Hepatocyte (in vitro differentiated cells): ENCODE results near the gene SLC35A3. TPM values are rescaled to one million over a fixed set of nuclear protein-coding genes. Genes with fewer than 3 reads are reported as not detected.

Source experiments
- DNase-seq: peaks from one replicate; pipeline ENCODE4 v3.0.0-alpha.2; 2016; ENCODE audit warnings: low spot score
- H2AFZ ChIP-seq: fragments of 200-600 bp; sonication (generic); 2 replicates; pipeline ENCODE4 v1.6.0; 2016; ENCODE audit warnings: antibody characterized with exemption, mild to moderate bottlenecking
- H3K27ac ChIP-seq: fragments of 200-600 bp; sonication (generic); 2 replicates; pipeline ENCODE4 v1.5.1; 2016; ENCODE audit warnings: mild to moderate bottlenecking
- H3K27me3 ChIP-seq: fragments of 200-600 bp; sonication (generic); 2 replicates; pipeline ENCODE4 v1.6.1; 2016
- H3K36me3 ChIP-seq: fragments of 200-600 bp; sonication (generic); replicated peaks from 2 replicates; pipeline ENCODE4 v1.5.1; 2016; ENCODE audit warnings: low read depth; ENCODE audit not compliant: insufficient read depth
- H3K4me1 ChIP-seq: fragments of 200-600 bp; sonication (generic); 2 replicates; pipeline ENCODE4 v1.5.1; 2016; ENCODE audit warnings: mild to moderate bottlenecking, moderate library complexity; ENCODE audit not compliant: insufficient read depth
- H3K4me2 ChIP-seq: fragments of 200-600 bp; sonication (generic); 2 replicates; pipeline ENCODE4 v1.6.0; 2016
- H3K4me3 ChIP-seq: fragments of 200-600 bp; sonication (generic); 2 replicates; pipeline ENCODE4 v1.5.1; 2016; ENCODE audit warnings: mild to moderate bottlenecking
- H3K79me2 ChIP-seq: fragments of 200-600 bp; sonication (generic); 2 replicates; pipeline ENCODE4 v1.6.0; 2017; ENCODE audit warnings: mild to moderate bottlenecking
- H3K9me2 ChIP-seq: fragments of 200-600 bp; sonication (generic); replicated peaks from 2 replicates; pipeline ENCODE4 v1.6.0; 2017; ENCODE audit warnings: mild to moderate bottlenecking; ENCODE audit not compliant: insufficient read depth
- H3K9me3 ChIP-seq: fragments of 200-600 bp; sonication (generic); 2 replicates; pipeline ENCODE4 v1.5.1; 2016; ENCODE audit warnings: low read depth, mild to moderate bottlenecking
- H4K20me1 ChIP-seq: fragments of 200-600 bp; sonication (generic); 2 replicates; pipeline ENCODE4 v1.6.0; 2016; ENCODE audit warnings: mild to moderate bottlenecking; ENCODE audit not compliant: insufficient read depth, poor library complexity, severe bottlenecking
- EZH2 ChIP-seq: fragments of 200-600 bp; sonication (generic); IDR thresholded peaks from 2 replicates; pipeline ENCODE4 v1.6.1; 2016; ENCODE audit warnings: antibody characterized with exemption, mild to moderate bottlenecking, borderline replicate concordance
- EZH2phosphoT487 ChIP-seq: fragments of 200-600 bp; sonication (generic); IDR thresholded peaks from one replicate; pipeline ENCODE4 v1.6.1; 2018; ENCODE audit warnings: antibody characterized with exemption, mild to moderate bottlenecking, low read depth, moderate library complexity; ENCODE audit not compliant: unreplicated experiment, severe bottlenecking
- WGBS: methylation state at CpG from one replicate; pipeline ENCODE4 v1.1.6; 2016; ENCODE audit warnings: low lambda C conversion rate; ENCODE audit errors: missing lambda C conversion rate; 5-methylcytosine and 5-hydroxymethylcytosine counted together
- polyA plus RNA-seq: library from polyadenylated mRNA; unstranded; fragments of >200 nt; fragmentation: Nextera tagmentation; extraction: Ambion mirVana; gene quantifications from 2 replicates; pipeline ENCODE4 v1.2.1, GENCODE V29; 2016
- total RNA-seq: library from RNA; depleted of rRNA; stranded (reverse); fragments of >200 nt; gene quantifications from 2 replicates; pipeline ENCODE4 v1.2.3, GENCODE V29; 2014
- TF ChIP-seq, protein P1 (sequence below): fragments of 200-600 bp; sonication (generic); IDR thresholded peaks from 2 replicates; pipeline ENCODE4 v1.5.1; 2016; ENCODE audit warnings: antibody characterized with exemption, mild to moderate bottlenecking; ENCODE audit not compliant: poor library complexity

Gene SLC35A3
- total and polyA plus RNA-seq, 2 experiments from 2014 or later: 18.9 to 56.1 TPM

DNA sequence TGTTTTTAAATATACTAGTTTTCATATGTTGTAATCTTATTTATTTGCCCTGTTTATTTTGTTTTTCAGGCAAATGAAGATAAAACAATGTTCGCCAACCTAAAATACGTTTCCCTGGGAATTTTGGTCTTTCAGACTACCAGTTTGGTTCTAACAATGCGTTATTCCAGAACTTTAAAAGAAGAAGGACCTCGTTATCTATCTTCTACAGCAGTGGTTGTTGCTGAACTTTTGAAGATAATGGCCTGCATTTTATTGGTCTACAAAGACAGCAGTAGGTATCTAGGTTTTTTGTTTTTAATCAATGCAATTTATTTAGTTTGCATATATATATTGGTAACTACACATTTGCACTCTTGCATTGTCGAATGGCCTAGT, 23.7 kb downstream of the SLC35A3 start:
- Histone ChIP-seq H3K4me3 (no peak overlapping the region), H2AFZ (no peak overlapping the region), H4K20me1 (no peaks in the 10 kb centered on the region), H3K4me1 (no peaks in the 10 kb centered on the region), H3K79me2 (peaks cover 35% of the 10 kb centered on the region), H3K4me2 (no peak overlapping the region), H3K9me2 (no peaks in the 10 kb centered on the region), H3K9me3 (no peaks in the 10 kb centered on the region), H3K36me3 (no peaks in the 10 kb centered on the region), H3K27me3 (no peaks in the 10 kb centered on the region), H3K27ac (no peak overlapping the region)
- TF ChIP-seq, protein P1, sequence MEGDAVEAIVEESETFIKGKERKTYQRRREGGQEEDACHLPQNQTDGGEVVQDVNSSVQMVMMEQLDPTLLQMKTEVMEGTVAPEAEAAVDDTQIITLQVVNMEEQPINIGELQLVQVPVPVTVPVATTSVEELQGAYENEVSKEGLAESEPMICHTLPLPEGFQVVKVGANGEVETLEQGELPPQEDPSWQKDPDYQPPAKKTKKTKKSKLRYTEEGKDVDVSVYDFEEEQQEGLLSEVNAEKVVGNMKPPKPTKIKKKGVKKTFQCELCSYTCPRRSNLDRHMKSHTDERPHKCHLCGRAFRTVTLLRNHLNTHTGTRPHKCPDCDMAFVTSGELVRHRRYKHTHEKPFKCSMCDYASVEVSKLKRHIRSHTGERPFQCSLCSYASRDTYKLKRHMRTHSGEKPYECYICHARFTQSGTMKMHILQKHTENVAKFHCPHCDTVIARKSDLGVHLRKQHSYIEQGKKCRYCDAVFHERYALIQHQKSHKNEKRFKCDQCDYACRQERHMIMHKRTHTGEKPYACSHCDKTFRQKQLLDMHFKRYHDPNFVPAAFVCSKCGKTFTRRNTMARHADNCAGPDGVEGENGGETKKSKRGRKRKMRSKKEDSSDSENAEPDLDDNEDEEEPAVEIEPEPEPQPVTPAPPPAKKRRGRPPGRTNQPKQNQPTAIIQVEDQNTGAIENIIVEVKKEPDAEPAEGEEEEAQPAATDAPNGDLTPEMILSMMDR: no peak
- no peak for TF ChIP-seq EZH2phosphoT487
- DNase-seq: no peak
- 96% methylated on average over 5 of the region's 5 CpGs for WGBS

DNA sequence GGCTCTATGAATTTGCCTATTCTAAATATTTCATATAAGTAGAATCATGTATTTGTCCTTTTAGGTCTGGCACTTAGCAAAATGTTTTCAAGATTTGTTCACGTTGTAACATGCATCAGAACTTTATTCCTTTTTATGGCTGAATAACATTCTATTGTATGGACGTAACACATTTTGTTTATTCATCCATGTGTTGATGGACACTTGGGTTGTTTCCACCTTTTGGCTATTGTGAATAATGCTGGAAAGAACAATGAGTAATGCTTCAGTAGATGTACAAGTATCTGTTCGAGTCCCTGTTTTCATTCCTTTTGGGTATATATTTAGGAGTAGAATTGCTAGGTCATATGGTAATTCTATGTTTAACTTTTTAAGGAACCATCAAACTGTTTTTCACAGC, 24.7 kb downstream of the SLC35A3 start:
- Histone ChIP-seq H3K4me3 (no peak overlapping the region), H4K20me1 (no peaks in the 10 kb centered on the region), H3K9me3 (no peaks in the 10 kb centered on the region), H3K27me3 (no peaks in the 10 kb centered on the region), H3K27ac (no peak overlapping the region), H3K4me1 (no peaks in the 10 kb centered on the region), H3K36me3 (no peaks in the 10 kb centered on the region), H2AFZ (no peak overlapping the region), H3K4me2 (no peak overlapping the region), H3K9me2 (no peaks in the 10 kb centered on the region), H3K79me2 (peaks cover 28% of the 10 kb centered on the region)
- no peak for DNase-seq
- 95% methylated on average over 3 of the region's 3 CpGs for WGBS
- TF ChIP-seq, protein P1: no peak
- TF ChIP-seq EZH2: no peak
- no peak for TF ChIP-seq EZH2phosphoT487

DNA sequence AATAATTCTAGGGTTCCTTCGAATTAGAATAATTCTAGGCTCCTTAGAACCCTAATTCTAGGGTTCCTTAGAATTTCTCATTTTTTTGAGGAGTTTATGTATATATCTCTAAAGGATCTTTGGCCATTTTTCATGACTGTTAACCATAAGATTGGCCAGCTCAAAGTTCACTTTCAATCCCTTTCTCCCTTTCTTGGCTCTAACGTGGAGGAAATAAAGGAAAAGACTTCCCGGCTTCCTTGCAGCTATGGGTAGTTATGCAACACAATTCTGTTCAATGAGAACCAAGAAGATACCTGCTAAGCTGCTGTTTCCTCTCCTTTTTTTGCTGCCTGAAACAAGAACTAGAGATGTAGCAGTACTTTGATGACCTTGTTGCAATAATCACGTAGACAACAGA, 27.2 kb downstream of the SLC35A3 start:
- DNase-seq: no peak
- Histone ChIP-seq H3K9me3 (no peaks in the 10 kb centered on the region), H3K79me2 (peaks cover 14% of the 10 kb centered on the region), H3K27me3 (no peaks in the 10 kb centered on the region), H2AFZ (no peak overlapping the region), H3K9me2 (no peaks in the 10 kb centered on the region), H3K4me3 (no peak overlapping the region), H3K4me2 (no peak overlapping the region), H3K27ac (no peak overlapping the region), H3K36me3 (no peaks in the 10 kb centered on the region), H4K20me1 (no peaks in the 10 kb centered on the region), H3K4me1 (no peaks in the 10 kb centered on the region)
- TF ChIP-seq EZH2phosphoT487: no peak
- no peak for TF ChIP-seq EZH2
- TF ChIP-seq, protein P1: no peak
- 90% methylated on average over 4 of the region's 4 CpGs for WGBS

DNA sequence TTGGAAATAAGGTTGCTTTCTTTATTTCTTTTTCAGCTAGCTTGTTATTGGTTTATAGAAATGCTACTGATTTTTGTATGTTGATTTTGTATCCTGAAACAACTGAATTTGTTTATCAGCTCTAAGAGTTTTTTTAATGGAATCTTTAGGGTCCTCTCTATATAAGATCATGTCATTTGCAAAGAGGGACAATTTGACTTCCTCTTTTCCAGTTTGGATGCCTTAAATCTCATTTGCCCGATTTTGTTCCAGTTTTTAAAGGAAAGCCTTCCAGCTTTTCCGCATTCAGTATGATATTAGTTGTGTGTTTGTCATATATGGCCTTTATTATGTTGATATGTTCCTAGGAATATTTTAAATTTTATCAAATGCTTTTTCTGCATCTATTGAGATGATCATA, 31.7 kb downstream of the SLC35A3 start:
- no peak for DNase-seq
- no peak overlapping the region for H3K4me2 ChIP-seq
- TF ChIP-seq EZH2phosphoT487 (no peak), EZH2 (no peak)
- TF ChIP-seq, protein P1: no peak
- H3K4me1 ChIP-seq: no peaks in the 10 kb centered on the region
- no peaks in the 10 kb centered on the region for H3K36me3 ChIP-seq
- no peaks in the 10 kb centered on the region for H3K9me3 ChIP-seq
- no peak overlapping the region for H2AFZ ChIP-seq
- peaks cover 6% of the 10 kb centered on the region for H4K20me1 ChIP-seq
- peaks cover 49% of the 10 kb centered on the region for H3K79me2 ChIP-seq
- H3K4me3 ChIP-seq: no peak overlapping the region
- WGBS: 95% methylated on average over 2 of the region's 2 CpGs
- H3K27me3 ChIP-seq: no peaks in the 10 kb centered on the region
- no peaks in the 10 kb centered on the region for H3K9me2 ChIP-seq
- no peak overlapping the region for H3K27ac ChIP-seq
